CD4-positive, alpha-beta T cell treated with Interleukin-21 for 1 hour (primary cell): ENCODE measurements around the gene P4HA2.

Source experiments
- DNase-seq: peaks from one replicate; pipeline ENCODE4 v3.0.0-alpha.2; 2020

Gene P4HA2

GRCh38 chr5:132221781-132222648 lies 5.6 kb downstream of the P4HA2 start:
- DNase-seq: no peak

DNA sequence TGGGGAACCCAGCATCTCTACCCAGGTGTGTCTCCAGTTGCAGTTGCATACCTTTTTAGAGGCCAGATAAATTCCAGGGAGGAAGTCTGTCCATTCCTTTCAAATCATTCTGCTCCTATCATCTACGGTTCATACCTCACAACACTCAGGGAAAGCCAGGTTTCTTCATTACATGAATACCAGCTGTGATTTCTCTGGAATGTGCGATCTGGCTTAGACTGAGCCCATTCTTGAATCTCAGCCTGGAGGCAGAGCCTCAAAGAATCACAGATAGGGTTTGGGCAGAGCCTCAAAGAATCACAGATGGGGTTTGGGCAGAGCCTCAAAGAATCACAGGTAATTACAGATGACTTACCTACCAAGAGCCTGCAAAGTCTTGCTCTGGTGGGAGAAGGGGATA lies 7.2 kb downstream of the P4HA2 start:
- no peak for DNase-seq

DNA sequence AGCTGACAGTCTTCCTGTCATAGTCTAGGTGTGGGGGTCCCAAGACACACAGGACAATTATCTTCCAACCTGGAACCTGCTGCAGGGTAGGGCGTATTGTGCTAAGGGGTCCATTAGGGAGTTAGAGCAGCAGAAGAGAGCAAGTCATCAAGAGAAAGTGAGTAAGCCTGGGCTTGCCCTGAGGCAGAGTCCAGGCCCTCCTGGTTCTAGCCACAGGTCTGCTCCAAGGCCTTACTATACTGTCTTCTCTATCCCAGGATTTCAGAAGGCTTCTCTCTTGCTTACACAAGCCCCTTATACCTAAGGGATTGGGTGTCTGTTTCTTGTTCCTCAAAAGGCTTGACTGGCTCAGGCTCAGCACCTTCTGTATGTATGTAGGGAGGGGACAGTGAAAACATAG lies 7.7 kb downstream of the P4HA2 start:
- no peak for DNase-seq

DNA sequence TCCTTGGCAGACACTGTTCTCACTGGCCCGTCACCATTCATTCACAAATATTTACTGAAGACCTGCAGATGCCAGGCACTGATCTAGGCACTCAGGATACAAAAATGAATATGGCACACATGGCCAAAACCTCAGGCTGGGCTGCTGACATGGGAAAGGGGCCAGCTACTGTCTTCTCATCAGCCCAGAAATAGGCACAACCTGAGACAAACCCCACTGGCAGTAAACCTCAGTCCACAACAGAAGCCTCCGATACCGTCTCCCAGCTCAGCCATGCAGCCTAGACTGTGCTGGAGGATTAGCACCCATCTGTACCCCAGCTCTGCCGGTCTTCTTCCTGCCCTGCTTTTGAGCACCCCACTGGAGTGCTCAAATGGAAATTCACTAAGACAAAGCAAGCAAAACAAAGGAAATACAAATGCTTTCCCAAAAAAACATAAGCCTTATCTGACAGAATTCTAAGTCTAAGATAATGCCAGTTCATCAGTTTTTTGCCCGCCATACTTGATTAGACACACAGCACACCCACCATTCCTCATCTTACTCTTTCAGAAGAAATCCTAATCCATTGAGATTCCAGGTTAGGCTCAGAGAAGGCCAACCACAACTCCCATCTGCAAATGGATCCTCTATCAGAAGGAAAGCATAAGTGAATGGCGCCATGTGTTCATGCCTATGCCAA lies 8.2 kb downstream of the P4HA2 start:
- DNase-seq: no peak

DNA sequence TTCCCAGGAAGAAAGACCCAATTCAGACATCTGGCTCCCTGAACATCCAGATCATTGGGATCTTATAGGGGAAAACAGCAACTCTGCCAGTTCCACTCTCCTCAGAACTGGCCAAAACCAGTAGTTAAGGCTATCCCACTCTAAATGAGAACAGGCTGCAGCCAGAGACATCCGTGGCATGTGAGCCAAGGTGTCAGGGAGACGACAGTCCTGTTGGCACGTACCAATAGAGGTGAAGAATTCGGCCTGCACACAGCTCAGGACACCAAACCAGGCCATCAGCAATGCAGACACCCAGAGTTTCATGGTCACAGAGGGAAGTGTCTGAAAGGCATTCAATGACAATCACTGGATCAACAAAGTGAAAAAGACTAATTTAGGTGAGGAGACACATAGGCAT lies 9.3 kb downstream of the P4HA2 start:
- DNase-seq: no peak

- DNase-seq: no peak
These were observed 12.3 kb downstream of the P4HA2 start for GRCh38 chr5:132215329-132215728.

GRCh38 chr5:132214491-132214890 lies 13.2 kb downstream of the P4HA2 start:
- DNase-seq: no peak

DNA sequence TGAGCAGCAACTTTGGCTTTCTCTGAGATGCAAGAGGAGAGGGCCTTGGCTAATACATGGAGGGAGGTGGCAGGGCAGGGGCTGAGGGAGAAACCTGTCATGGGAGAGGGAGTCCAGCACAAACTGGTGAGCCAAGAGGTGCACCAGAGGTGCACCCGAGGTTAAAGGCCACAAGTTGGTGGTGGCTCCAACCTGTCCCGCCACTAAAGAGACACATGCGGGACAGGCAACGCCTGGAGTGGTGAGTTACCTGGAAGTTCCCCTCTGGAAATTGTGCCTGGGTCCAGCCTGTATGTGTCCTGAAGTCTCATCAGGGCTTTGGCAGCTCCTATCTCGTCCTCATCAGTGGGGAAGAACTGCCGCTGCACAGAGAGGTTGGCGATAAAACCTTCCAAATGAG lies 14.0 kb downstream of the P4HA2 start:
- no peak for DNase-seq

DNA sequence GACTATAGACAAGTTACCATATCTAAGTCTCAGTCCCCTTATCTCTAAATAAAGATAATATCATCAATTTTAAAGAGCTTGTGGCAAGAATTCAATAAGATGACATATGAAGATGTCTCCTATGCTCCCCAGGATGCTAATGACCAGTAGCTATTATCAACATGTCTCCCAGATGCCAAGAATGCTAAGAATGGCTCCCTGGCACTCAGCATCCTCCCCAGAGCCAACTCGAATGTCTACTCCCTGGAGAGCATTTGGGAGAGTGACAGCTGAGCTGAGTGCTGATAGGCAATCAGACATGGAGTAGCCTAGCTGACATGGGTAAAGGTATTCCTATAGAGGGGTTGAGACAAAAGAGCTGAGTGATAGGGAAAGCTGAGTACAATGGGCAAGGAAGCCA lies 15.9 kb downstream of the P4HA2 start:
- DNase-seq: no peak

DNA sequence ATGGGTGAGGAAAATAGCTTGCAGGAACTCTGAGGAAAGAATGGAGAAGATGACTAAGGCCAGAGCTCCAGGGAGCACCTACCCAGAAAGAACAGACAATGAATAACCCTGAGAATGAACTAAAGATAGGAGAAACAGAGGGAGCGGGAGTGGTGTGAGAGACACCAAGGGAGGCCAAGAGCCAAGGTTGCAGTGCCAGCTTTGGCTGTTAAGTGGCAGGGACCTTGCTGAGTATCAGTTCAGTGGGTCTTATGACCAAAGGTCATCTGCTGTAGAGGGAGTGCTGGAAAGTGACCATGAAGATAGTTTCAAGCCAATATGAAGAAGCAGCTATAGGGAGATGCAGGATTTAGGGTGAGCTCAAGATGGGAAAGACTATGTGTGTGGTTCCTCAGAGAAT lies 16.7 kb downstream of the P4HA2 start:
- no peak for DNase-seq

DNA sequence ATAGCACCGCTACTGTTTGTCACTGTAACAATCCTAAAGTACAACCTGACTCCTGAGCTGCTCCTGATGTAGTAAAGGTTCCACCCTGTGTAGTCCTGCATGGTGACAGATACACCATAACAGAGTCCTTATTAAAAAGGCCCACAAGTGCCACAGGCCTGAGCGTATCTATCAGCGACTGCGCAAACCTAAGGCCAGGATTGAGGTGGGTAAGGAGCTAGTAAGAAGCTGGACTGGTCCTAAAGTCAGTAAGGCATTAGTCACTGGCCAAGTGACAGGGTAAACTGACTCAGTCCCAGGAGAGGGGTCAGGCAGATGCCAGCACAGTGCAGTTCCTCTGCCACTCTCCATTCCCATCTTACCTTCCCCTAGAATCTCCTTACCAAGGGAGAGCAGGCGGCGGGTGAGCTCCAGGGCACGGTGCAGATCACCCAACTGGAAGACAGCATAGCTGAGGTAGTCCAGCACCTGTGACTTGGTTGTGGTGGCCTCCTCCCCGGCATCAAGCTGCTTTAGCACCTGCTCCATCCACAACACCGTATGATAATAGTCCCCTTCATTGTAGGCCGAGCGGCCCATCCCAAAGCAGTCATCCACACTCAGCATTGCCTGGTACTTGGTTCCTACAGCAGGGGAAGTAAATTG lies 17.6 kb downstream of the P4HA2 start:
- DNase-seq: no peak

DNA sequence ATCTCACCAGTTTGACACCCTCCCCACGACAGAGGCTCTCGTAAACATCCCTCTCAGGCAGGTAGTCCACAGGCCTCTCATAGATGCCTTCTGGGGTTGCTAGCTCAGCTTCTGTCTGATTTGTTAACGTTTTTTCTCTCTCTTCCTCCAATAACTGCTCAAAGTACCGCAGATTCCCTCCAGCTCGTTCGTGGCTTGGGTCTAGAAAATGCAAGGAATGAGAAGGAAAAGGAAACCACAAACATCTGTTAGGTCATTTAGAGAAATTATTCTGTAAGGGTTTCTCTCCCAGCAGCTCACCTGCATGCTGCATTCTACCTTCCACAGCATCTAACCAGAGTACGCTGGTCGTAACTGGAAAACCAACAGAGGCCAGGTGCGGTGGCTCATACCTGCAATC lies 18.5 kb downstream of the P4HA2 start:
- DNase-seq: no peak

- no peak for DNase-seq
These were observed 19.9 kb downstream of the P4HA2 start for GRCh38 chr5:132207778-132208177.

- DNase-seq: no peak
These were observed 20.9 kb downstream of the P4HA2 start for GRCh38 chr5:132206782-132207181.

DNA sequence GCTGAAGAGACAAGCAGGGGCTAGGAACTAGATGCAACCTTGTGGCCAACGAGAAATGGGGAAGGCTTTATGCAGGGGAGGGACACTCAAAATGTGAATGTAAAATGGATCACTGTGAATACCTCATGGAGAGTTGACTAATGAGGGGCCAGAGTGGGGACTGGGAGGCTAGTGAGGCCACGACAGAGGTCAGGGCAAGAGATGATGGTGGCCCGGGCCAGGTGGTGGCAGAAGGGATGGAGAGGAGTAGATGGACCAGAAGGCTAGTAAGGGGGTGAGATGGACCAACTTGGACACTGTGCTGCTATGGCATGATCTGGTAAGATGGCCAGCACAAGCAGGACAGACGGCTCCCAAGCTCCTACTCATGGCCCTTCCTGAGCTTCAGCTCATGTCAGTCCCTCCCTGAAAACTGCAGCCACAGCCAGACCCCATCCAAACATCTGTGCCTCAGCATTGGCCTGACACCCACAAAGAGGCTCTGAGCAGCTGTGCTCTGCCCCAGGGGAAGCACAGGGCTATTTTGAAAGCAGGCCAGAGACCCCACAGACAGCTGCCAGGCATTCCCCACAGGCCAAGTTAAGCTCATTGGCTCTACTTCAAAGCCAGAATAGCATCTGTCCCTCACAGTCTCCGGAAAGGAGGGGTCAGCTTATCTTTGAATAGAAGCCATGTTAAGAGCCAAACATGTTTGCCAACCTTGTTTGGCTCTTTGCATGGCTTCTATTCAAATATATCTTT lies 22.1 kb downstream of the P4HA2 start:
- no peak for DNase-seq

GRCh38 chr5:132204371-132205135 lies 23.1 kb downstream of the P4HA2 start:
- DNase-seq: no peak

- DNase-seq: no peak
These were observed 23.7 kb downstream of the P4HA2 start for GRCh38 chr5:132203916-132204315.

- no peak for DNase-seq
These were observed 24.2 kb downstream of the P4HA2 start for GRCh38 chr5:132203464-132203818.

- DNase-seq: no peak
These were observed 24.8 kb downstream of the P4HA2 start for GRCh38 chr5:132202711-132203463.

GRCh38 chr5:132199116-132199680 lies 28.5 kb downstream of the P4HA2 start:
- DNase-seq: no peak

DNA sequence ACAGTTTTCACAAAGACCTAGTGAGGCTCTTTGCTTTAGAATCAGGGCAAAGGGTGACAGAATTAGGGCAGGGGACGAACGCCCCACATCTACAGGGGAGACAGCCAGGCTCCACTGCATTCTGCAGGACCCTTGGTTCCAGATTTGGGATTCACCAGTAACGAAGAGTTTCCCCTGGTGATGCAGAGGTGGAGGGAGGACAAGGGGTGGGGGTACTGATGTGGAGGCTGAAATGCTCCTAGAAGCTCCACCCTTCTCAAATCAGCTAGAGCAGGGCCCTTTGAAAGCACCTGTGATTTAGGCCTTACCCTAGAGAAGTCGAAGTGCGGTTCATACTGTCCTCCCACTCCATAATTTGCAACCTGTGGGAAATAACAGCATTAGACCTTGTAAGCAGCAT lies 29.1 kb downstream of the P4HA2 start:
- DNase-seq: no peak
